ENCODE measurements around the gene CUEDC2. TPM values are rescaled to one million over a fixed set of nuclear protein-coding genes. Genes with fewer than 3 reads are reported as not detected.

Gene CUEDC2
- total RNA-seq, 2 donors from 2014 or later: 30.2 to 32.1 TPM

DNA sequence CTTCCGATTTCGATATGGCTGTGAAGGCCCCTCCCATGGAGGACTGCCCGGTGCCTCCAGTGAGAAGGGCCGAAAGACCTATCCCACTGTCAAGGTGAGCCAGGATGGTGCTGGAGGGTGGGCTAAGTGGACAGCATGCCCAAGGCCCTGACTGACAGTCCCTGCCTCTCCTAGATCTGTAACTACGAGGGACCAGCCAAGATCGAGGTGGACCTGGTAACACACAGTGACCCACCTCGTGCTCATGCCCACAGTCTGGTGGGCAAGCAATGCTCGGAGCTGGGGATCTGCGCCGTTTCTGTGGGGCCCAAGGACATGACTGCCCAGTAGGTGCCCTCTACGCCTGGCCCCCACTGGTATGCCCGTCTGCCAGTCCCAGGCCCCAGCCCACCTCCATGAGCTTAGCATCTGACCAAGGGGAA, 35.6 kb downstream of the CUEDC2 start:
- Histone ChIP-seq H3K4me3 (peak overlapping the region; percentile 73), H3K36me3 (peaks cover 6% of the 10 kb centered on the region), H3K9me3 (no peaks in the 10 kb centered on the region), H3K9ac (ENCODE audit: low read depth in 2 of 2, low read length in 2 of 2) (peak overlapping the region; percentile 74 to 95), H3K4me1 (peaks cover 11% of the 10 kb centered on the region), H3K27ac (peak overlapping the region; percentile 98), H3K27me3 (no peaks in the 10 kb centered on the region)
- no peak for DNase-seq
- intact Hi-C loops (cut with DNase I): loop anchor here (5.0 to 10.0 kb wide), 2 partner anchors 169 to 198 kb away; partner anchors contain the start of gene ELOVL3
- TF ChIP-seq, protein P1, sequence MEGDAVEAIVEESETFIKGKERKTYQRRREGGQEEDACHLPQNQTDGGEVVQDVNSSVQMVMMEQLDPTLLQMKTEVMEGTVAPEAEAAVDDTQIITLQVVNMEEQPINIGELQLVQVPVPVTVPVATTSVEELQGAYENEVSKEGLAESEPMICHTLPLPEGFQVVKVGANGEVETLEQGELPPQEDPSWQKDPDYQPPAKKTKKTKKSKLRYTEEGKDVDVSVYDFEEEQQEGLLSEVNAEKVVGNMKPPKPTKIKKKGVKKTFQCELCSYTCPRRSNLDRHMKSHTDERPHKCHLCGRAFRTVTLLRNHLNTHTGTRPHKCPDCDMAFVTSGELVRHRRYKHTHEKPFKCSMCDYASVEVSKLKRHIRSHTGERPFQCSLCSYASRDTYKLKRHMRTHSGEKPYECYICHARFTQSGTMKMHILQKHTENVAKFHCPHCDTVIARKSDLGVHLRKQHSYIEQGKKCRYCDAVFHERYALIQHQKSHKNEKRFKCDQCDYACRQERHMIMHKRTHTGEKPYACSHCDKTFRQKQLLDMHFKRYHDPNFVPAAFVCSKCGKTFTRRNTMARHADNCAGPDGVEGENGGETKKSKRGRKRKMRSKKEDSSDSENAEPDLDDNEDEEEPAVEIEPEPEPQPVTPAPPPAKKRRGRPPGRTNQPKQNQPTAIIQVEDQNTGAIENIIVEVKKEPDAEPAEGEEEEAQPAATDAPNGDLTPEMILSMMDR (IDR thresholded peaks at IDR 0.05): no peak

DNA sequence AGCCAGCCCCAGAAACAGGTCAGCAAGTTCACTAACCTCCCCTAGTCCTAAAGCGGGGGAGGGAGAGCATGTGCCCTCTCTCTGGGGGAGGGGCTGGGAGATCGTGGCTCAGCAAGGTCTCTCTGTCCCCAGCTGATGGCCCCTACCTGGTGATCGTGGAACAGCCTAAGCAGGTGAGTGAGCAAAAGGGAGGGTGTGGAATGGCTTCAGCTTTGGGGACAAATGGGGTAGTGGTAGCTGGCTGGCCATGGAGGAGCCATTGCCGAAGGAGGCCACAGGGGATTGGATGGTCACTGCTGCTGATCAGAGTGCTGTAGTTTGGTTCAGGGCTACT, 36.1 kb downstream of the CUEDC2 start:
- no peak for DNase-seq
- H3K9me3 ChIP-seq: no peaks in the 10 kb centered on the region
- H3K4me3 ChIP-seq: peak overlapping the region; percentile 73
- intact Hi-C loops (cut with DNase I): loop anchor here (5.0 to 10.0 kb wide), 2 partner anchors 169 to 199 kb away; partner anchors contain the start of gene ELOVL3
- H3K9ac ChIP-seq (ENCODE audit: low read depth in 2 of 2, low read length in 2 of 2): peak overlapping the region; percentile 74 to 95
- H3K27me3 ChIP-seq: no peaks in the 10 kb centered on the region
- H3K4me1 ChIP-seq: peaks cover 11% of the 10 kb centered on the region
- peak overlapping the region; percentile 98 for H3K27ac ChIP-seq
- peaks cover 2% of the 10 kb centered on the region for H3K36me3 ChIP-seq
- TF ChIP-seq, protein P1 (IDR thresholded peaks at IDR 0.05): no peak

DNA sequence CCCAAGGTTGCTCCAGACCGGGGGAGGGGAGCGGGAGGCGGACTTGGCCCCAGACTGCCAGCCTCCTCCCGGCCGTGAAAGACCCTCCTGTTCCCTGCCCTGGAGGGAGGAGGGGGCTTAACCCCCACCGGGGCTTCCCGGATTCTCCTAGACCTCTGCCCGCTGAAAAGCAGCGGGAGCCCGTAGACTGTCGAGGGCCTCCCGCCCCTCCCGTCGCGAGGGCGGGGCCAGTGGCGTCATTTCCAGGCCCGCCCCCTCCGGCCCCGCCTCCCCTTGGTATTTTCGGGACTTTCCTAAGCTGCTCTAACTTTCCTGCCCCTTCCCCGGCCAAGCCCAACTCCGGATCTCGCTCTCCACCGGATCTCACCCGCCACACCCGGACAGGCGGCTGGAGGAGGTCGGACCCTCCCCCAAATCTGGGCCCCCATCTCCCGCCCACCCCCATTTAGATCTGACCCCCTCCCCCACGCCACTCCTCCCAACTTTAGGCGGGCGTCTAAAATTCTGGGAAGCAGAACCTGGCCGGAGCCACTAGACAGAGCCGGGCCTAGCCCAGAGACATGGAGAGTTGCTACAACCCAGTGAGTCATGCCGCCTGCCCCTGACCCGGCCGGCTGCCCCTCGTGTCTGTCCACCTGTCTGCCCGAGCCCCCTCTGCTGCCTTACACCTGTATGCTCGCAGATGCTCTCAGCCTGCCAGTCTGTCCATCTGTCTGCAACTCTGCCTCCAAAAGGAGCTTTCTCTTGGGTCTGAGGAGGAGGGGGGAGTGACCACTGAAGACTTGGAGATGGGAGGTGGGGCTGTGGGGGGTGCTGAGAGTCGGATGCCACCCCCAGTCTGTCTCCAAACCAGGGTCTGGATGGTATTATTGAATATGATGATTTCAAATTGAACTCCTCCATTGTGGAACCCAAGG, 36.7 kb downstream of the CUEDC2 start, which contains the start of gene NFKB2:
NFKB2 (plus strand) TSS at position 306 of the 917 bp plus-strand sequence; CDS start at position 561, 255 bp downstream.
- Histone ChIP-seq H3K9ac (ENCODE audit: low read depth in 2 of 2, low read length in 2 of 2) (peak within 1 kb of the TSS; percentile 90 to 95), H3K27me3 (no peaks in the 10 kb centered on the region), H3K27ac (peak within 1 kb of the TSS; percentile 98), H3K36me3 (no peaks in the 10 kb centered on the region), H3K4me3 (peak within 1 kb of the TSS; percentile 73), H3K4me1 (peaks cover 11% of the 10 kb centered on the region), H3K9me3 (no peaks in the 10 kb centered on the region)
- intact Hi-C loops (cut with DNase I): loop anchor here (5.0 to 10.0 kb wide), 2 partner anchors 168 to 199 kb away; partner anchors contain the start of gene ELOVL3
- TF ChIP-seq, protein P1 (IDR thresholded peaks at IDR 0.05): no peak
- DNase-seq: peak; percentile 93

DNA sequence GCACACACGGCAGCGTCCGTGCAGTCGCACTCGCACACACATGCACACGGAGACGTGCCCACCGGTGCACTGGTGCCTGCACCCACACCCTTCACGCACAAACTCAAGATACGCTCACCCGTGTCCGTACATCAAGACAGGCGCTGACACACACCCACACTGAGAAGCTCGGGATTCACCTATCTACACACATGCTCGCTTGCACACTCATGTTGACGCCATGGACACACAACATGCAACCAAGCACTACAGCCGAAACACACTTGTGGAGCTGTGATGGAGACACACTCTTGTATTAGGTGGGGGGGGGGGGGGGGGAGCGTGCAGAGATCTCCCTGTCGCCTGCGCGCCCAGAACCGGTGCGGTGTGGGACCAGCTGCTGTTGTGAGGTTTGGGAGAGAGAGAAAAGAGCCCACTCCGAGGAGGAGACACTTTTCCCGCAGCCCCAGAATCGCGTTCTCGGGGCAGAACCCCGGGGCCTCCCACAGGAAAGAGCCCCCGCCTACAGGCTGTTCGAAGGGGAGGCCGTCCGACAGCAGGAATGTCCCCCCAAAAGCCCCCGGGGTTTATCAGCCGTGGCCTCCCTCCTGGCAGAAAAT, 37.5 kb downstream of the CUEDC2 start:
- no peaks in the 10 kb centered on the region for H3K27me3 ChIP-seq
- peak; percentile 47 for DNase-seq
- no peaks in the 10 kb centered on the region for H3K9me3 ChIP-seq
- intact Hi-C loops (cut with DNase I): loop anchor here (5.0 to 10.0 kb wide), 3 partner anchors 87 to 200 kb away; partner anchors contain the start of gene ELOVL3
- H3K27ac ChIP-seq: peak overlapping the region; percentile 98
- H3K36me3 ChIP-seq: no peaks in the 10 kb centered on the region
- H3K9ac ChIP-seq (ENCODE audit: low read depth in 2 of 2, low read length in 2 of 2): peak overlapping the region; percentile 90 to 95
- TF ChIP-seq, protein P1 (IDR thresholded peaks at IDR 0.05): no peak
- peak overlapping the region; percentile 73 for H3K4me3 ChIP-seq
- H3K4me1 ChIP-seq: peaks cover 11% of the 10 kb centered on the region

DNA sequence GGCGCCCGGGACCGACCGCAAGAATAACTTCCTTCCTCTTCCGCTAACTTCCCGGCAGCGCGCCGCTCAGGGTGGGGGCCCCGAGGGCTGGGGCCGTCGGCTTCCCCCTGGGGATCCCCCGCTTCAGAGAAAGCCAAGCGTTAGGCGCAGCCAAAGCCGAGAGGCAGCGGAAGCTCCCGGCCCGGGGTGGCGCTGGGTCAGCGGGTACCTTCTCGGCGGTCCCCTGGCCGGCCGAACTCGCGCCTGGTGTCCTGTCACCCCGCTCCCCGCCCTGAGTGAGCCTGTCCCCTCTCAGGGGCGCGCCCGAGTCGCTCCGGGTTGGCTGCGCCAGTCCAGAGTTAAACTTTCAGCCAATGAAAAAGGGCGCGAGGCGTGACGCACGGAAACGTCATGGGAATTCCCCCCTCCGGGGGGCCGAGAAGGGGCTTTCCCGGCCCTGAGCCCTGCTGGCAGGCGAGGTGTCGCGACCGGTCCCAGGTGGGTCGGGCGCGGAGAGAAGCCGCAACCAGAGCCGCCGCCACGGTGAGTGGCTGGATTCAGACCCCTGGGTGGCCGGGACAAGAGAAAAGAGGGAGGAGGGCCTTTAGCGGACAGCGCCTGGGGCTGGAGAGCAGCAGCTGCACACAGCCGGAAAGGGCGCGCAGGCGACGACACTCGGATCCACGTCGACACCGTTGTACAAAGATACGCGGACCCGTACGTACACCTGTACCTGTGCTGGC, 38.1 kb downstream of the CUEDC2 start:
- no peaks in the 10 kb centered on the region for H3K9me3 ChIP-seq
- TF ChIP-seq, protein P1 (IDR thresholded peaks at IDR 0.05): peak; percentile 97
- H3K4me1 ChIP-seq: peaks cover 11% of the 10 kb centered on the region
- peak overlapping the region; percentile 98 for H3K27ac ChIP-seq
- H3K27me3 ChIP-seq: no peaks in the 10 kb centered on the region
- peak overlapping the region; percentile 73 for H3K4me3 ChIP-seq
- H3K9ac ChIP-seq (ENCODE audit: low read depth in 2 of 2, low read length in 2 of 2): peak overlapping the region; percentile 90 to 95
- intact Hi-C loops (cut with DNase I): loop anchor here (5.0 to 10.0 kb wide), 2 partner anchors 88 to 201 kb away; no protein-coding TSS in a partner anchor
- H3K36me3 ChIP-seq: no peaks in the 10 kb centered on the region
- DNase-seq: peak; percentile 97

Data from colonic mucosa (tissue), 4 donors.